Stimulated activated CD4-positive, alpha-beta T cell treated with anti-CD3 and anti-CD28 coated beads, TNF-alpha, amount 100 ng/mL, for 48 hours (primary cell): ENCODE results near the gene PRAF2.

ENCODE experiments used
- DNase-seq, 3 donors: peaks; one replicate each; pipeline ENCODE4 v3.0.0-alpha.2; 2020; ENCODE audit warnings: low read depth in 3 of 3

Gene PRAF2

GRCh38 chrX:49072712-49073095 lies 1.1 kb downstream of the PRAF2 start:
- DNase-seq = no peak

- DNase-seq = no peak
Observed at GRCh38 chrX:49071877-49072711, 1.7 kb downstream of the PRAF2 start.

- DNase-seq = no peak
Observed at GRCh38 chrX:49070988-49071387, 2.8 kb downstream of the PRAF2 start.

- no peak for DNase-seq
Observed at GRCh38 chrX:49069038-49069437, 4.8 kb downstream of the PRAF2 start.

- no peak for DNase-seq
Observed at GRCh38 chrX:49067285-49068120, 6.3 kb downstream of the PRAF2 start.

GRCh38 chrX:49066690-49067089 lies 7.1 kb downstream of the PRAF2 start:
- no peak for DNase-seq

- DNase-seq = no peak
Observed at GRCh38 chrX:49066278-49066677, 7.5 kb downstream of the PRAF2 start.

- DNase-seq = no peak
Observed at GRCh38 chrX:49064735-49065134, 9.1 kb downstream of the PRAF2 start.

GRCh38 chrX:49064303-49064702 lies 9.5 kb downstream of the PRAF2 start:
- DNase-seq = no peak

GRCh38 chrX:49063715-49064114 lies 10.1 kb downstream of the PRAF2 start:
- no peak for DNase-seq

GRCh38 chrX:49061916-49062315 lies 11.9 kb downstream of the PRAF2 start:
- no peak for DNase-seq

GRCh38 chrX:49061490-49061889 lies 12.3 kb downstream of the PRAF2 start:
- no peak for DNase-seq

- no peak for DNase-seq
Observed at GRCh38 chrX:49060914-49061313, 12.9 kb downstream of the PRAF2 start.

GRCh38 chrX:49059681-49060085 lies 14.1 kb downstream of the PRAF2 start:
- no peak for DNase-seq

GRCh38 chrX:49059201-49059600 lies 14.6 kb downstream of the PRAF2 start:
- DNase-seq = no peak

GRCh38 chrX:49058794-49059193 lies 15.0 kb downstream of the PRAF2 start, which contains the start of gene CCDC120:
Gene CCDC120, plus strand, starts transcription at chrX:49058999. Its CDS starts 3,043 bp downstream, at chrX:49062042.
- no peak for DNase-seq

GRCh38 chrX:49054073-49054762 lies 19.6 kb downstream of the PRAF2 start:
- no peak for DNase-seq

- peak; percentile 32 to 52 (median 44) for DNase-seq
Observed at GRCh38 chrX:49053223-49054072, 20.4 kb downstream of the PRAF2 start.

GRCh38 chrX:49043987-49044281 lies 29.9 kb downstream of the PRAF2 start:
- no peak for DNase-seq

GRCh38 chrX:49043220-49043986 lies 30.4 kb downstream of the PRAF2 start, which contains the start of gene TFE3:
Gene TFE3, minus strand, starts transcription at chrX:49043357. Its CDS starts 131 bp downstream, at chrX:49043226.
- peak; percentile 87 to 94 (median 91) for DNase-seq
